HFFc6 (cell line): ENCODE data around the gene SLC38A4. TPM values are rescaled to one million over a fixed set of nuclear protein-coding genes. Genes with fewer than 3 reads are reported as not detected.

Experiments
- DNase-seq: peaks from one replicate; pipeline ENCODE4 v3.0.0-alpha.2; 2018
- H3K27ac Mint-ChIP-seq: 2 replicates; pipeline ENCODE4 v1.8.0; 2020; ENCODE audit warnings: mild to moderate bottlenecking, mixed read lengths
- H3K27me3 Mint-ChIP-seq: 2 replicates; pipeline ENCODE4 v1.8.0; 2021; ENCODE audit warnings: mild to moderate bottlenecking, moderate library complexity, mixed read lengths; ENCODE audit not compliant: insufficient read depth
- H3K36me3 Mint-ChIP-seq: 2 replicates; pipeline ENCODE4 v1.8.0; 2021; ENCODE audit warnings: low read depth, mixed read lengths
- H3K4me1 Mint-ChIP-seq: 2 replicates; pipeline ENCODE4 v1.8.0; 2020; ENCODE audit warnings: low read depth, mixed read lengths
- H3K4me3 Mint-ChIP-seq: 2 replicates; pipeline ENCODE4 v1.8.0; 2020; ENCODE audit warnings: mild to moderate bottlenecking, moderate library complexity, mixed read lengths
- H3K9me3 Mint-ChIP-seq: 2 replicates; pipeline ENCODE4 v1.8.0; 2020; ENCODE audit warnings: mild to moderate bottlenecking, mixed read lengths
- total RNA-seq, 6 experiments: library from RNA; stranded (reverse); fragmentation: NEBNext Ultra II Directional; extraction: Animal tissue kit (Norgen Biotek cat#: 25700); gene quantifications; 2 replicates in 1 of 6; 3 replicates in 5 of 6; pipeline ENCODE4 v1.2.3, GENCODE V29; 2021
- TF ChIP-seq, protein P1 (sequence below): fragments of 200-600 bp; sonication (generic); IDR thresholded peaks from 2 replicates; pipeline ENCODE4 v1.5.0; 2021; ENCODE audit warnings: antibody characterized with exemption, mild to moderate bottlenecking

Gene SLC38A4
- total RNA-seq, 6 experiments from 2014 or later, result 8.5 to 14.2 (median 10.7) TPM

- no peak for DNase-seq
- Mint-ChIP-seq H3K4me3 (no peak overlapping the region), H3K9me3 (no peaks in the 10 kb centered on the region), H3K27me3 (peaks cover 6% of the 10 kb centered on the region; the same call in 1 of the 2 replicates), H3K27ac (no peak overlapping the region), H3K4me1 (peaks cover 33% of the 10 kb centered on the region), H3K36me3 (no peaks in the 10 kb centered on the region)
- TF ChIP-seq, protein P1, sequence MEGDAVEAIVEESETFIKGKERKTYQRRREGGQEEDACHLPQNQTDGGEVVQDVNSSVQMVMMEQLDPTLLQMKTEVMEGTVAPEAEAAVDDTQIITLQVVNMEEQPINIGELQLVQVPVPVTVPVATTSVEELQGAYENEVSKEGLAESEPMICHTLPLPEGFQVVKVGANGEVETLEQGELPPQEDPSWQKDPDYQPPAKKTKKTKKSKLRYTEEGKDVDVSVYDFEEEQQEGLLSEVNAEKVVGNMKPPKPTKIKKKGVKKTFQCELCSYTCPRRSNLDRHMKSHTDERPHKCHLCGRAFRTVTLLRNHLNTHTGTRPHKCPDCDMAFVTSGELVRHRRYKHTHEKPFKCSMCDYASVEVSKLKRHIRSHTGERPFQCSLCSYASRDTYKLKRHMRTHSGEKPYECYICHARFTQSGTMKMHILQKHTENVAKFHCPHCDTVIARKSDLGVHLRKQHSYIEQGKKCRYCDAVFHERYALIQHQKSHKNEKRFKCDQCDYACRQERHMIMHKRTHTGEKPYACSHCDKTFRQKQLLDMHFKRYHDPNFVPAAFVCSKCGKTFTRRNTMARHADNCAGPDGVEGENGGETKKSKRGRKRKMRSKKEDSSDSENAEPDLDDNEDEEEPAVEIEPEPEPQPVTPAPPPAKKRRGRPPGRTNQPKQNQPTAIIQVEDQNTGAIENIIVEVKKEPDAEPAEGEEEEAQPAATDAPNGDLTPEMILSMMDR, result no peak
These were observed 16.1 kb upstream of the SLC38A4 start for GRCh38 chr12:46841891-46842290.

- peaks cover 33% of the 10 kb centered on the region for H3K4me1 Mint-ChIP-seq
- peak overlapping the region; percentile 26; the same call in 1 of the 2 replicates for H3K27ac Mint-ChIP-seq
- TF ChIP-seq, protein P1, result no peak
- H3K4me3 Mint-ChIP-seq, result peak overlapping the region; percentile 35; the same call in 1 of the 2 replicates
- H3K9me3 Mint-ChIP-seq, result no peaks in the 10 kb centered on the region
- no peak for DNase-seq
- peaks cover 6% of the 10 kb centered on the region; the same call in 1 of the 2 replicates for H3K27me3 Mint-ChIP-seq
- no peaks in the 10 kb centered on the region for H3K36me3 Mint-ChIP-seq
These were observed 14.2 kb upstream of the SLC38A4 start for GRCh38 chr12:46839964-46840363.

GRCh38 chr12:46839232-46839631 lies 13.4 kb upstream of the SLC38A4 start:
- no peaks in the 10 kb centered on the region for H3K36me3 Mint-ChIP-seq
- no peaks in the 10 kb centered on the region for H3K9me3 Mint-ChIP-seq
- peak overlapping the region; percentile 26; the same call in 1 of the 2 replicates for H3K27ac Mint-ChIP-seq
- TF ChIP-seq, protein P1, result no peak
- H3K4me1 Mint-ChIP-seq, result peaks cover 33% of the 10 kb centered on the region
- H3K27me3 Mint-ChIP-seq, result peaks cover 6% of the 10 kb centered on the region; the same call in 1 of the 2 replicates
- no peak for DNase-seq
- H3K4me3 Mint-ChIP-seq, result peak overlapping the region; percentile 25; the same call in 1 of the 2 replicates

- DNase-seq, result no peak
- TF ChIP-seq, protein P1, result no peak
- Mint-ChIP-seq H3K4me3 (no peak overlapping the region), H3K36me3 (no peaks in the 10 kb centered on the region), H3K27me3 (peaks cover 12% of the 10 kb centered on the region), H3K4me1 (peaks cover 34% of the 10 kb centered on the region), H3K27ac (no peak overlapping the region), H3K9me3 (no peaks in the 10 kb centered on the region)
These were observed 10.0 kb upstream of the SLC38A4 start for GRCh38 chr12:46835785-46836184.

- no peak overlapping the region for H3K27ac Mint-ChIP-seq
- no peaks in the 10 kb centered on the region for H3K9me3 Mint-ChIP-seq
- no peak for DNase-seq
- peak overlapping the region; percentile 84; the same call in 1 of the 2 replicates for H3K4me3 Mint-ChIP-seq
- no peaks in the 10 kb centered on the region for H3K36me3 Mint-ChIP-seq
- H3K4me1 Mint-ChIP-seq, result peaks cover 17% of the 10 kb centered on the region
- H3K27me3 Mint-ChIP-seq, result peaks cover 14% of the 10 kb centered on the region
- TF ChIP-seq, protein P1, result no peak
These were observed 6.4 kb upstream of the SLC38A4 start for GRCh38 chr12:46832130-46832704.
